GM19397 (cell line): ENCODE results near the gene TLR10.
"Not testable (repeated sequence)": the region's sequence is repeated elsewhere in the genome, so short reads cannot be mapped to it uniquely, and the experiment has no call there.

Source experiments
- ATAC-seq: cut with Tn5 transposase; IDR thresholded peaks from one replicate; pipeline ENCODE4 v1.9.1; 2021; ENCODE audit warnings: mild to moderate bottlenecking, moderate library complexity; ENCODE audit not compliant: unreplicated experiment

The TLR10 gene

GRCh38 chr4:38782452-38783108, at the start of gene TLR10:
Gene TLR10, minus strand, starts transcription at chr4:38782990. Its CDS starts 7,400 bp downstream, at chr4:38775590.
- peak; percentile 53 for ATAC-seq

GRCh38 chr4:38832206-38832605, 49.4 kb upstream of the TLR10 start:
- no peak for ATAC-seq

DNA sequence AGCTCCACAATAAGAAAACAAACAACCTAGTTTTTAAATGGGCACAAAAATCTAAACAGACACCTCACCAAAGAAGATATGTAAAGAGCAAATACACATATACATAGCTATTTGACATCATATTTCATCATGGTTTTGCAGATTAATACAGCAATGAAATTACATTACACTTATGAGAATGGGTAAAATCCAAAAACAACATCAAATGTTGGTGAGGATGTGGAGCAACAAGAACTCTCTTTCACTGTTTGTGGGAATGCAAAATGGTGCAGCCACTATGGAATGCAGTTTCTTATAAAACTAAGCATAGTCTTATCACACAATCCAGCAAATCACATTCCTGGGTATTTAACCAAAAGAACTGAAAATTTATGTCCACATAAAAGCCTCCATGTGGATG, 48.9 kb upstream of the TLR10 start:
- ATAC-seq = no peak

GRCh38 chr4:38829237-38829636, 46.4 kb upstream of the TLR10 start:
- ATAC-seq = no peak

- ATAC-seq = no peak
Observed at GRCh38 chr4:38823766-38824165, 41.0 kb upstream of the TLR10 start.

GRCh38 chr4:38822748-38823303, 40.0 kb upstream of the TLR10 start:
- ATAC-seq = no peak

GRCh38 chr4:38821739-38822138, 38.9 kb upstream of the TLR10 start:
- no peak for ATAC-seq

DNA sequence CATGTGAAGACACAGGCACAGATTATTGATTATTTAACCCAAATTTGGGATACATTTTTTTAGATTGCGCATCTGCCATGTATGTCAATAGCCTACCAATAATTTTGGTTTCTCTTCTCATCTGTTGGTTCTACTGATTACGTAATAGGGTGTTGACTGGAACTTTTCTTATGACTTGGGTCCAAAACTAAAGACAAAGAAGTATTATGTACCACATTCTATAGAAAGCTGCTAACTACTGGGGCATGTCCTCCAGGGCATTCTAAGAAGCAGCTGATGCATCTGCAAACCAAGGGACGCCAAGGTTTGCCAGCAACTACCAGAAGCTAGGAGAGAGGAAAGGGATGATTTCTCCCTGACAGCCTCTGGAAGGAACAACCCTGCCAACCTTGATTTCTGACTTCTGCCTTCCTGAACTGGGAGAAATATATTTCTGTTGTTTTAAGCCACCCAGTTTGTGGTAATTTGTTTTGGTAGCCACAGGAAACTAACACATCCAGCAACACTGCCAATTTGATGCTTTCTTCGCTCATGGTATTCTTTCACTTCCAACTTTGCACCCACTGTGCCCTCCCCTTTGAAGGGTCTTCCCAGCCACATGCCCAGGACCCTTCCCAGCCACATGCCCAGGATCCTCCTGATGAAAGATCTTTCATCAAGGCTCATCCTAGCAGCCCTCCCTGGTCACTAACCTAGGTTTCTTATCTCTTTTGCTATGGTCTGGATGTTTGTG, 37.7 kb upstream of the TLR10 start:
- peak; percentile 52 for ATAC-seq

- no peak for ATAC-seq
Observed at GRCh38 chr4:38819569-38819968, 36.8 kb upstream of the TLR10 start.

DNA sequence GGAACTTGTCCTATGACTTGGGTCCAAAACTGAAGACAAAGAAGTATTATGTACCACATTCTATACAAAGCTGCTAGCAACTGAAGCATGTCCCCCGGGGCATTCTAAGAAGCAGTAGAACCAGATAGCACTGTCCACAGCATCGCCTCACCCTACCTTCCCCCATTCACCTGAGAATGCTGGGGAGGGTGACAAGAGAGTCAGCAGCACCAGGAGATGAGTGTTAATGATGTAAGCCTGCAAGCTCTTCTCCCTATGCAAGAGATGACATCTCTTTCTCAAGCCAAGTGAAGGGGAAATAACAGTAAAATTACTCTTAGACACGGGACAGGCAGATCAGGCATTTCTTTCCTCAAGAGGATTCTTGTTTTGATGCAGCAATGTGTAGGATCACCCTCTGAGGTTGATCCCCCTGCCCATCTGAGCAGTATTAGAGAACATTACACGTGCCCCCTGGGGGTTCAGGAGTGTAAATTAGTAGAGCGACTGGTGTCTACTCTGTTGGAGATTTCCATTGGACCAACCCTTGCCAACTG, 35.7 kb upstream of the TLR10 start:
- peak; percentile 59 for ATAC-seq

- no peak for ATAC-seq
Observed at GRCh38 chr4:38815885-38816782, 33.3 kb upstream of the TLR10 start.

DNA sequence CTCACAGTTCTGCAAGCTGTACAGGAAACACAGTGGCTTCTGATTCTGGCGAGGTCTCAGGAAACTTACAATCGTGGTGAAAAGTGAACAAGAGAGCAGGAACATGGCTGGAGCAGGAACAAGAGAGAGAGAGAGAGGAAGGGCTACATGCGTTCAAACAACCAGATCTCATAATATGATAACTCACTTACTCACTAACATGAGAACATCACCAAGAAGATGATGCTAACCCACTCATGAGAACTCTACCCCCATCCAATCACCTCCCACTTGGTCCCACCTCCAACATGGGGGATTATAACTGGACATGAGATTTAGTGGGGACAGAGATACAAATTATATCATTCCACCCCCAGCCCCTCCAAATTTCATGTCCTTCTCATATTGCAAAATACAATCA, 31.6 kb upstream of the TLR10 start:
- no peak for ATAC-seq

GRCh38 chr4:38811297-38811696, 28.5 kb upstream of the TLR10 start:
- no peak for ATAC-seq

DNA sequence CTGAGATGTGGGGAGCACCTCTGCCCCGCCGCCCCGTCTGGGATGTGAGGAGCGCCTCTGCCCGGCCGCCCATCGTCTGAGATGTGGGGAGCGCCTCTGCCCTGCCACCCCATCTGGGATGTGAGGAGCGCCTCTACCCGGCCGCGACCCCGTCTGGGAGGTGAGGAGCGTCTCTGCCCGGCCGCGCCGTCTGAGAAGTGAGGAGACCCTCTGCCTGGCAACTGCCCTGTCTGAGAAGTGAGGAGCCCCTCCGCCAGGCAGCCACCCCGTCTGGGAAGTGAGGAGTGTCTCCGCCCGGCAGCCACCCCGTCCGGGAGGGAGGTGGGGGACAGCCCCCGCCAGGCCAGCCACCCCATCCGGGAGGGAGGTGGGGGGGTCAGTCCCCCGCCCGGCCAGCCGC, 24.7 kb upstream of the TLR10 start:
- ATAC-seq = not testable (repeated sequence)

DNA sequence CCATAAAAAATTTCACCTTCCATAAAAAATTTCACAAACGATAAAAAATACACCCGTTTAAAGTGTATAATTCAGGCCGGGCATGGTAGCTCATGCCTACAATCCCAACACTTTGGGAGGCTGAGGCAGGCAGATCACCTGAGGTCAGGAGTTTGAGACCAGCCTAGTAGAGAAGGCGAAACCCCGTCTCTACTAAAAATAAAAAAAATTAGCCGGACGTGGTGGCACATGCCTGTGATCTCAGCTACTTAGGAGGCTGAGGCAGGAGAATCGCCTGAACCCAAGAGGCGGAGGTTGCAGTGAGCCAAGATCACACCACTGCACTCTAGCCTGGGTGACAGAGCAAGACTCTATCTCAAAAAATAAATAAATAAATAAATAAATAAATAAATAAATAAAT, 23.5 kb upstream of the TLR10 start:
- not testable (repeated sequence) for ATAC-seq

GRCh38 chr4:38805530-38806145, 22.8 kb upstream of the TLR10 start:
- ATAC-seq = peak; percentile 78

DNA sequence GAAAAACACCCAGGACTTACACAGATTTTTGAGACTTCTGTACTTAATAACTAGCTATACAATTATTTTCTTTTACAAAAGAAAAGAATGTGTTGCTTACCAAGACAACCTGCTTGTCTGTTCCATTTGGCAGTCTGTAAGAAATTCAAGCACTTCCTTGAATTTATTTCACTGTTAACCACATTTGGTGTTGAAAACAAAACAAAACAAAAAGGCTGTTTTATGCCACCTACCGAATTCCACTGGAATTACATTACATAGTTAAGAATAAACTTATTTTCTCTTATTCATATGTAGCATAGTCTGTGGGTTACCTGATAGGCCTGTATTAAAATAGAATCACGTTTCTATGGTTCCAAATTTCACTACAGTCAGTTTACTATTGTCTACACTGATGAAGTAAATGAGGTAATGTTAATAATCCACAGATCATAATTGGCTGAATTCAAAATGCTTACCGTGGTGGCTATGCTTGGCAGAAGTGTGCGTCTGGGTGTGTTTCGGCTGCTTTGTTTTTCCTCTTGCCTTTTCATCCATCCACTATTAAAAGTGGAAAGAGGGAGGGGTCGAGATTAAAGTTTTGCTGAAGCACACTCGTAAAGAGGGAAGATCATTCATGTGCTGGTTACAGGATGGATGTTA, 22.0 kb upstream of the TLR10 start, which contains the start of gene TLR1:
Gene TLR1, minus strand, starts transcription at position 138 of the 642 bp plus-strand sequence. CDS start 5,960 bp downstream, outside the sequence.
- ATAC-seq = peak; percentile 23

DNA sequence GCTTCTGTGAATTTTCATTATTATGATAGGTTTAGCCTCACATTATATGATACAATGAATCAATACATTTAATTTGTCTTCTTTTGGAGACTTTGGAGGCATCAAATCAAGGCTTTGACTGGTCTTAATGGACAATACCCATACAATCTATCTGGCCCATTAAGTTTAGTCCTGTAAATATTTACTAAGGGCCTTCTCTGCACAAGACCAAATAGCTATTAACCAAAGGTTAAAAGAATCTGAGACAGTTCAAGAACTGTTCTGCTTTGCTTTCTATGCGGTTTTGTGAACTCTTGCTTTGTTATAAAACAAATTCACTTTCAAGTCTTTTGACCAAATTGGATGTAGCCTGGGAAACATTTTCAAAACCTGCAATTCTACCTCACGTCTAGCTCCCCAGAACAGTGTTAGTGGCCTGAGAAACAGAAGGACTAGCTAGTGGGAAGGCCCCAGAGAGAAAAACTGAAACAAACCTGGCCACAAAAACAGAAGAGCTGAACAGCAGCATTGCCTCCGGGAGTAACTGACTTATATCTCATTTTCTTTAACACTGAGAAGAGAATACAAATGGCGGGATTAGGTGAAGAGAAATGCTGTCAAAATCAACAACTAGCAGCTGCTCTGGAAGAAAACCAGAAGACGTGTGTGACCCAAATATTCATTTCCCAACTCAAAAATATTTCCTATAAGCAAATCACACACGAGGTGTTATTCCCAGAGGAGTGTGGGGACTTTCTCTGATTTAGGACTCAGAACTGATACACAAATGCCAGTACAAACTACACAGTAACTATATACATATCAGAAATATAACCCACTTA, 21.3 kb upstream of the TLR10 start:
- ATAC-seq = peak; percentile 55
